Upper lobe of left lung (tissue), 4 donors: Measurements from ENCODE around the gene XPNPEP3.

Source experiments
- CTCF ChIP-seq, 6 experiments: fragments of 450-650 bp in 4 of 6; fragments of 200-600 bp in 2 of 6; sonication (generic) in 2 of 6; IDR thresholded peaks; one replicate each; pipeline ENCODE4 v1.5.1; 2016 to 2019; ENCODE audit warnings: antibody characterized with exemption in 6 of 6
- EP300 ChIP-seq, 4 donors: sonication (generic); formaldehyde crosslinking; IDR thresholded peaks; one replicate each; pipeline ENCODE4 v1.5.1; 2017; ENCODE audit warnings: antibody characterized with exemption in 4 of 4, control low read depth in 2 of 4
- POLR2A ChIP-seq, 4 donors: fragments of 450-650 bp; IDR thresholded peaks; one replicate each; pipeline ENCODE4 v1.5.1; 2016 to 2017; ENCODE audit warnings: antibody characterized with exemption in 4 of 4, mild to moderate bottlenecking in 2 of 4
- POLR2AphosphoS5 ChIP-seq, 2 donors: sonication (generic); formaldehyde crosslinking; IDR thresholded peaks; one replicate each; pipeline ENCODE4 v1.5.1; 2017; ENCODE audit warnings: antibody characterized with exemption in 2 of 2

DNA sequence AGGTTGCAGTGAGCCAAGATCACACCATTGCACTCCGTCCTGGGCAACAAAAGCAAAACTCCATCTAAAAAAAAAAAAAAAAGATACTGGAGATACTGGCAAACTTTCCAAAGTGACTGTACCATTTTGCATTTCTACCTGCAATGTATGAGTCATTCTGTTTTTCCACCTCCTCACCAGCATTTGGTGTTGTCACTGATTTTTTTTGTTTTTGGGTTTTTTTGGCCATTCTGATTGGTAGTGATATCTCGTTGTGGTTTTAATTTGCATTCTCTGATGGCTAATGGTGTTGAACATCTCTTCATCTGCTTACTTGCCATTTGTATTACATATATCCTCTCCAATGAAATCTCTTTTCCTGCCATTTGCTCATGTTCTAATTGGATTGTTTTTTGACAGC lies 82.3 kb downstream of the XPNPEP3 start:
- no peak for TF ChIP-seq CTCF (IDR thresholded peaks at IDR 0.05)
- no peak for TF ChIP-seq EP300 (IDR thresholded peaks at IDR 0.05)
- TF ChIP-seq POLR2AphosphoS5 (IDR thresholded peaks at IDR 0.05) = no peak
- no peak for TF ChIP-seq POLR2A (IDR thresholded peaks at IDR 0.05)
